ENCODE results near the gene PRICKLE2.

PRICKLE2 gene

DNA sequence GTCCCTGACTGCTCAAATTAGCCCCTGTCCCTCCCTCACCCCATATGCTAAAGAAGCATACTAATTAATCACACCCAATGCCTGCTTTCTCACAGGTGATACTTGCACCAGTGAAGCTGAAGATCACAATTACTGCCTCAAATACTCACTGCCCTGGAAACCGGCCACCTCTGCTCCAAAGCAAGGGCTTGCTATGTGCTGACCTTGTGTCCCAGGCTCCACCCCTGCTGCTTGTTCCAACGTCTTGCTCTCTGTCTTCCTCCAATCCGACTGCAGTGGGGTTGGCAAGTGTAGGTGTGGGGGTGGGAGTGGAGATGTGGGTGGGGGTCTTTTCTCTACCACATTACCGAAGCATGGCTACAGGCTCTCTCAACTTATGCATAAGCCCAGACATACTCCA is 146.3 kb downstream of the PRICKLE2 start:
- DNase-seq = no peak

DNA sequence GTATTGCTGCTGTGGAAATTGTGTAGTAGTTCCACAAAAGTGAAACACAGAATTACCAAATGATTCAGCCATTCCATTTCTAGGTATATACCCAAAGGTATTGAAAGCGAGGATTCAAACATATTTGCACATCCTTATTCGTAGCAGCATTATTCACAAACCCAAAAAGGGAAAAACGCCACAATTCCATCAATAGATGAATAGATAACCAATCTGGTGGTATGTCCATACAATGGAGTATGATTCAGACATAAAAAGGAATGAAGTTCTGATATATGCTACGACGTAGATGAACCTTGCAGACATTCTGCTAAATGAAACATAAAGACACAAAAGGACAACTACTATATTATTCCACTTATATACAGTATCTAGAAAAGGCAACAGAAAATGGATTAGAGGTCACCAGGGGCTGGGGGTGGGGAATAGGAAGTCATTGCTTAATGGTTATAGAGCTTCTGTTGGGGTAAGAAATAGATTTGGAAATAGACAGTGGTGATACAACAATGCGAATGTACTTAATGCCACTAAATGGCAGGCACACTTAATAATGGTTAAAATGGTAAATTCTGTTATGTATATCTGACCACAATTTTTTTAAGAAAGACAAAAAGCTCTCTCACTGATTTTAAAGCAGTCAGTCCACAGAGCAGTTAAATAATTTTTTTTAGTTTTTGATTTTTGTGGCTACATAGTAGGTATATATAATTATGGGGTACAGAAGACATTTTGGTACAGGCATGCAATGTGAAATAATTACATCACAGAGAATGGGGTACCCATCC is 150.2 kb downstream of the PRICKLE2 start:
- DNase-seq = no peak

- no peak for DNase-seq
These were observed 151.2 kb downstream of the PRICKLE2 start for GRCh38 chr3:64074060-64074459.

- DNase-seq = no peak
These were observed 152.0 kb downstream of the PRICKLE2 start for GRCh38 chr3:64073158-64073761.

DNA sequence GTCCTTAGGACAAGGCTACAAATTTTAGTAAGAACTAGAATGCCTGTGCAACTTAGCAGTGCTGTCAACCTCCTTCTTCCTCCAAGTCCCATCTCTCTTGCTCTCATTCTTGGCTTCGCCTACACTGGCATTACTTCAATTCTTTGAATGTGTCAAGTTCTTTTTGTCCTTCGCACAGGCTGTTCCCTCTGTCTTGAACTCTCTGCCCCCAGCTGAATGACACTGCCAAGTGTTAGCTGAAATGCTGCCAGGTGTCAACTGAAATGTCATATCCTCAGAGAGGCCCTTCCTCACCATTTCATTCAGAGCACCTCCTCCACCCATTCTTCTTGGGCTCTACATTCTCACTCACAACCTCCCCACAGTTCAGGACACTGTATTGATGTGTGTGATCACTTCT is 153.1 kb downstream of the PRICKLE2 start:
- peak in 9 of 58 donors; percentile 7 to 37 (median 16) for DNase-seq

GRCh38 chr3:64070704-64071103 is 154.6 kb downstream of the PRICKLE2 start:
- DNase-seq = no peak

DNA sequence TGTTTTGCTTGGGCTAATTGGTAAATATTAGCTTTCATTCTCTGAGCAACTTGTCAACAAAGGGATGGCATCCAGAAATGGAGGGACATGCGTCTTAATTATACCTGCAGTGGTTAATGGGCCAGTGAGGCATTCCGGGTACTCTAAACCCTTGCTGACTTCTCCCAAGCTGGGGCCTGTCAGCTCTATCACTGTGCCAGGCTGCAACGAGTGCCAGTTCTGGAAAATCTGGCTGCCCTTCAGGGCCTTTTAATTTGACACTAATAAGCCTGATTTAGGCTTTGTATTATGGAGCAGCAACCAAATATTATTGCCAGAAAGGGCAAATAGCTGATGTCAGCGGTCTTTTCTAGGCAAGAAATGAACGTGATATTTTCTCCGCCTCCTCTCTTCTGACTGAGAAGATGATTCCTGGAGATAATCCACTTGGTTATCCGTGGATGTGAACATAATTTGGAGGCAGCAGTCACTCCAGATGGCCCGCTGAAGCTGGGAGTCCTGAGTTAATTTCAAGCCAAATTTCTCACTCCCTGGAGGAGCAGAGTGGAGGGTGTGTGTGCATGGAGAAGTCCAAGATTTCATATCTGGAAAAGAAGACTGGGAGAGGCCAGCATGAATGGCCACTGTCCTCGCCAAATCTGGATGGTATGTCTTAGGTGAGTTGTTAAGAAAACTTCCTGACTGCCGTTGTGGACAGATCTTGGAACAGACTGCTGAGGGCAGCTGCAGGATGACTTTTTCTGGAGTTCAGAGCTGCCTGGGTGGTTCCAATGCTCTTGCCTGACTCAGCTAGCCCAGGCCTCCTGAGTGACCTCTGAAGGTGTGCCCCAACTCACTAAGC is 157.5 kb downstream of the PRICKLE2 start:
- peak in 16 of 58 donors; percentile 7 to 57 (median 21) for DNase-seq

GRCh38 chr3:64064804-64065203 is 160.5 kb downstream of the PRICKLE2 start:
- DNase-seq = no peak

DNA sequence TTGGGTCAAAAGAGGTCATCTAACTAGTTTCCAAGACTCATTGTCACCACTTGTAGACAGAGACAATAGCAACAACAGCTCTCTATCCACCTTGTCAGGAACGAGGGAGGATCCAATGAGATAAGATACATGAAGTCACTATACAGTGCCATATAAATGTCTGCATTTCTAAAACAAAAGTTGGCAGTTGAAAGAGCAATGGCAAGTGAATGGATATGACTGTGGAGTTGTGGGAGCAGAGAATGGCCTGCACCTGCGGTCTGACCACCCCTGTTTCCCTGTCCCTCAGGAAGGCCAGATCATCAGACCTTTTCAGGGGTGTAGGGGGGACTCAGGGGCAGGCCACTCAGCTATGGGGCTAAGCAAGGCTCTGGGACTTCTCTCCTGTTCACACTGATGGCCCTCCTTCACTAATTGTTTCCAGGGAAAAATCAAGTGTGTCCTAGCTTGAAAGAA is 161.3 kb downstream of the PRICKLE2 start:
- DNase-seq = no peak

DNA sequence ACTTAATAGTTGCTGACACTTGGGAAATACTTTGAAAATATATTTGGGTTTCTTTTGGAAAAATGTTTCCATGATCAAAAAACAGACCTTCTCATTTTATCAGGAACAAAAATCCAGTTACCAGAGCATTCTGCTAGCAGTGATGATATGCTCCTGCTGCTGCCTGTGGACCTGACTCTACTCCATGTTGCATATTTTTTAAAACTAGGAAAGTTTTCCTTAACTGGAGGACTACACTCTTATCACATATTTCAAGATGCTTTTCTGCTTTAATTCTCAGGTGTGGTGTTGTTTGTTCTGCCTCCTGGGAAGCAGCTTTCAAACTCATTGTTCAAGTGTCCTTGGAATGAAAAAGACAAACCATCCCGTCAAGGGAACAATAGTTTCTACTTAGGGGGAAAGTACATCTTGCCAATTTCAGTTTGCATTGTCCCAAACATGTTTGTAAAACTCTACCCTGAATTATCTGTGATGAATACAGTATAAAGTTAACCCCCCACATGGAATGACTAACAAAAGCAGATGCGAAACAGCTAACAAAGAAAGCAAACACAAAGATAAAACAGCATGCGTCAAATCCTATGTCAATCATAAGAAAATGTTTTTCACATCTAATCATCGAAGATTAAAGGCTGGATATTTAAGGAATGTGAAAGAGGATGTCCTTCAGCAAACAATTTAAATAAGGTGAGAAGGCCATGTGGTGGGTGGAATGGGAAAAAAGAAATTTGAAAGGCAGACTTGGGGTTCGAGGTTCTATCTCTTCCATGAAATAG is 161.9 kb downstream of the PRICKLE2 start:
- DNase-seq = no peak

DNA sequence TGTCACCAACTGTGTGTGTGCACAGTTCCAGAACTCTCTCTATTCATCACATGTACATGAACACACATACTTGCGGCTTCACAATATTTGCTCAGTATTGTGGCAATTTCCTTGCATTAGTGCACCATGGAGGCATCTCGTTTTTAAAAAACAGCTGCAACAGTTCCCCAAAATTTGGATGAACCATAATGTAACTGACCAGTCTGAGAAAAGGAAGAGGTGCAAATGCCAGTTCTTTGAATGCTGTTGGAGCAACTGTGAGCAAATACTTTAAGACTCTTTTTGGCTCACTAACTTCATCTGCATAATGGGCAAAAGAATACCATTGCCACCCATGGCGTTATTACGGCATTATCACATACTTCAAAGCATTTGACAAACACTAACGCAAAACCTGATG is 163.6 kb downstream of the PRICKLE2 start:
- no peak for DNase-seq

DNA sequence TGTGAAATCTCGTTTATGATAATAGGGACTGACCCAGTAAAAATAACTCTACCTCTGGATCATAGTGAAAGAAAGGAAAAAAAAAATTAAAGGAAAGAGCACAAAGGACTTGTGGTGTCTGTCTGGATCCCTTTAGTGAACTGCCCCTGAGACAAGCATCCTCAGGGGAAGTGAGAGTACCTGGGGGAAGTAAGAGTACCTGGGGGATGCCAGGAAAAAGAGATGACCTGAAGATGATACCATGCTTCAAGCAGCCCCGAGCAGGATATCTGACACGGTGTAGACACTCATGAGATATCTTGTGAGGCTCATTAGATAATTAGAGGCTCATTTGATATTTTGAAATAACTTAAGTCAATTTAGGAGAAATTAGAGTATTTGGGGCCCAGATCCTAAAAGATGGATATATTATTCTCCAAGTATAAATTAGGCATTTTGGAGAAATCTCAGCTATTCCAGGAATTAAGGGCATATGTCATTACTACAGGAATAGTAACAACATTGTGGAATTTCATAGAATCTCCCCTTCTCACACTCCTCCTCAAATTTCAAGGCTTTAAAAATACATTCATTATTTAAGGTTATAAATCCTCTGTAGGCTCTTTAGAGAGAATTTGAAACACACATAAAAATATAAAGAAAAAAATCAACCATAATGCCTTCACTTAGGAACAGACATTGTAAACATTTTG is 165.6 kb downstream of the PRICKLE2 start:
- no peak for DNase-seq

DNA sequence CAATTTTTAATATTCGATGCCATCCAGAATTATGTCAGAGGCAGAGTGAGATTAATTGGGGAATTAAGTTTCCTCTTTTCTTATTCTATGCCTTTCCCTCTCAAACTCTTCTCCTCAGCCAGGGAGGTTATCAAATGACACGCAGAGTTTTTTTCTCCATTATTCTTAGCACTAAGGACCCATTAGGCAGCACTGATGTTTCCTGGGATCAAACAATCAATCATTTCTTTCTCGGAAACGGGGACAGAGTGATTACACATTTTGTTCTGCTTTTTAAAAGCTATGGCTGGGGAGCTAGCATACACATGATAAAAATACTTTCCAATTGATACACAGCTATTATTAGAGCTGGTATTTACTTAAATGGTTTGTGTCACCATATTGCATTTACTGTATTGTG is 166.7 kb downstream of the PRICKLE2 start:
- DNase-seq = no peak

DNA sequence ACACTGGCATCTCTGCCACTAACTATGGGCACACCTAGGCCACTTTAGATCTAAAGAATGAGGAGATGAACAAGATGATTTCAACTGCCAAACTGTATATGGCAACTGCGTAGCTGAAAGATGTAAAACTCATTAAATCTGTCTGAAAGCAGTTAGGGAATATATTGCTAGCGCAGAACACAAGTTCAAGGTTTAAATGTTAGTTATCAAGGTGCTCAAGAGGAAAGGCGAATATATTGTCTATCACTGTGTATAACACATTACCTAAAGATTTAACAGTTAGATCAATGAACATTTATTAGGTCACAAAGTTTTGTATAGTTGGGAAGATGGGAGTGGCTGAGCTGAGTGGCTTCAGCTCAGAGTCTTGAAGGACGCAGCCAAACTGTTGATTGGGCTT is 168.0 kb downstream of the PRICKLE2 start:
- no peak for DNase-seq

GRCh38 chr3:64056606-64057180 is 168.6 kb downstream of the PRICKLE2 start:
- DNase-seq = no peak

GRCh38 chr3:64055076-64055475 is 170.2 kb downstream of the PRICKLE2 start:
- no peak for DNase-seq

- DNase-seq = no peak
These were observed 170.8 kb downstream of the PRICKLE2 start for GRCh38 chr3:64054488-64054887.

DNA sequence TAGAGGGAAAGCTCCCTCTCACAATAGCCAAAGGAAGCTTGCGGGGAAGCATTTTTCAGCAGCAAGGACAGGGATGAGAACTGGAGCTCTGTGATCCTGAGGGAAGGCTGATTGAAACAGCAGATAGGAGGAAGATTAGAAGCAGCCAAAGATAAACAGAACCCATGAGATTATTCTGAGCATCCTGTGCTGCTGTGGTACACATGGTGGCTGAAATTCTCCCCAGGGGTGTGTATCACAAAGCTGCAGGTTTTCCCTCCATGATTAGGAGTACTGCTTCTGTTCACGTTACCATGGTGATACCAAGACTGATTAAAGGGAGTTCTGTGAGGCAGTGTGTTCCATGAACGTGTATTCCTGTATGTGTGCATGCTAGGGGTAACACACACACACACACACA is 171.7 kb downstream of the PRICKLE2 start:
- DNase-seq = no peak

GRCh38 chr3:64053117-64053516 is 172.1 kb downstream of the PRICKLE2 start:
- no peak for DNase-seq

DNA sequence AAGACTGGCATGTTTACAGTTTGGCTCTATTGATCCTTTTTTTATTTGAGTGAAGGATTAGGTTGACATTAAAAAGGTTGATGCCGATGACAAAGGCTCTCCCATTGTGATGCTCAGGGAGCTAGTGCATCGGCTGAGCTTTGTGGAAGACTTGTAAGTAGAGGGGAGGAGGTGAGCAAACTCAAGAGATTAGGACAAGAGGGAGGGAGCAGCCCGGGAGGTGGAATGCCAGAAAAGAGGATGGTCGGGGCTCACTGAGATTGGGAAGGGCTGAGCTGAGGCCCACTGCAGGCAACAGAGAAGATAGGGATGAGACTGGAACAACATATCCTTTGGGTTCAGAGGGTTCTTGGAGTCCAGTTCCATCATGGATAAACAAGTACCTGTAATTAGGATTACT is 175.4 kb downstream of the PRICKLE2 start:
- DNase-seq = no peak

All from anterior cingulate cortex (tissue), 58 donors.